Fibroblast of the conjunctiva (primary cell): ENCODE measurements around the gene KCNN3.
"Not testable (repeated sequence)": the region's sequence is repeated elsewhere in the genome, so short reads cannot be mapped to it uniquely, and the experiment has no call there.

Experiments used
- DNase-seq: peaks from one replicate; pipeline ENCODE4 v3.0.0-alpha.2; 2010; ENCODE audit warnings: low read depth

Gene KCNN3

GRCh38 chr1:154698320-154699096 lies 171.6 kb downstream of the KCNN3 start:
- no peak for DNase-seq

- no peak for DNase-seq
Observed at GRCh38 chr1:154697710-154698109, 172.4 kb downstream of the KCNN3 start.

GRCh38 chr1:154696456-154696855 lies 173.6 kb downstream of the KCNN3 start:
- no peak for DNase-seq

GRCh38 chr1:154695985-154696384 lies 174.1 kb downstream of the KCNN3 start:
- DNase-seq, result no peak

GRCh38 chr1:154694995-154695394 lies 175.1 kb downstream of the KCNN3 start:
- no peak for DNase-seq

GRCh38 chr1:154689083-154689482 lies 181.0 kb downstream of the KCNN3 start:
- no peak for DNase-seq

GRCh38 chr1:154686507-154686906 lies 183.6 kb downstream of the KCNN3 start:
- DNase-seq, result no peak

- DNase-seq, result no peak
Observed at GRCh38 chr1:154683820-154684219, 186.3 kb downstream of the KCNN3 start.

GRCh38 chr1:154682254-154682653 lies 187.8 kb downstream of the KCNN3 start:
- no peak for DNase-seq

- not testable (repeated sequence) for DNase-seq
Observed at GRCh38 chr1:154677844-154678243, 192.2 kb downstream of the KCNN3 start.

- DNase-seq, result not testable (repeated sequence)
Observed at GRCh38 chr1:154676847-154677246, 193.2 kb downstream of the KCNN3 start.

- not testable (repeated sequence) for DNase-seq
Observed at GRCh38 chr1:154674456-154674855, 195.6 kb downstream of the KCNN3 start.

- DNase-seq, result not testable (repeated sequence)
Observed at GRCh38 chr1:154672245-154672644, 197.8 kb downstream of the KCNN3 start.

GRCh38 chr1:154671412-154671811 lies 198.7 kb downstream of the KCNN3 start:
- DNase-seq, result not testable (repeated sequence)

- not testable (repeated sequence) for DNase-seq
Observed at GRCh38 chr1:154670310-154671270, 199.5 kb downstream of the KCNN3 start.

- DNase-seq, result peak; percentile 60
Observed at GRCh38 chr1:154669464-154670282, 200.4 kb downstream of the KCNN3 start.

GRCh38 chr1:154666051-154666790 lies 203.9 kb downstream of the KCNN3 start:
- no peak for DNase-seq

- no peak for DNase-seq
Observed at GRCh38 chr1:154664331-154665002, 205.6 kb downstream of the KCNN3 start.

GRCh38 chr1:154663471-154664060 lies 206.5 kb downstream of the KCNN3 start:
- DNase-seq, result no peak

GRCh38 chr1:154661110-154661509 lies 209.0 kb downstream of the KCNN3 start:
- DNase-seq, result no peak
